GM21360 (cell line): Measurements from ENCODE around the gene SLC30A4.
"Not testable (repeated sequence)": the region's sequence is repeated elsewhere in the genome, so short reads cannot be mapped to it uniquely, and the experiment has no call there.

ENCODE experiments used
- ATAC-seq: cut with Tn5 transposase; IDR thresholded peaks from one replicate; pipeline ENCODE4 v1.9.1; 2021; ENCODE audit warnings: mild to moderate bottlenecking, moderate library complexity; ENCODE audit not compliant: unreplicated experiment

SLC30A4 gene

GRCh38 chr15:45510758-45511280, 11.7 kb downstream of the SLC30A4 start:
- no peak for ATAC-seq

GRCh38 chr15:45507143-45507542, 15.4 kb downstream of the SLC30A4 start:
- ATAC-seq: not testable (repeated sequence)

DNA sequence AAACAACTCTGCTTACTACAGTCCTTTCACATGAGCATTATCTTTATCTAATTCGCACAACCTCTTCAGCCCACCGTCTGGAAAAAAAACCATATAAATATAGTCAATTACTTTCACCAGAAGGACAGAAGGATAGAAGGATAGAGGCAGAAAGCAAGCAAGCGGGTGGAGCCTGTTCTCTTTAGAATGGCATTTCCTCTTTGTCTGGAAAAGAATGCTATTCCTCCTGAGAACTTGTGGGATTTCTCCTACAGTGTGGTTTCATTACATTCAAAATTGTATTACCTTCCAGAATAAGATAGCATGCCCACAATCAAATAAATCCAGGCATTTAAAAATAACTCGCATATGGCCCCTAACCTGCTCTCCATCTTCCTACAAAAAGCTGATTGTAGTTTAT, 23.1 kb downstream of the SLC30A4 start:
- no peak for ATAC-seq

DNA sequence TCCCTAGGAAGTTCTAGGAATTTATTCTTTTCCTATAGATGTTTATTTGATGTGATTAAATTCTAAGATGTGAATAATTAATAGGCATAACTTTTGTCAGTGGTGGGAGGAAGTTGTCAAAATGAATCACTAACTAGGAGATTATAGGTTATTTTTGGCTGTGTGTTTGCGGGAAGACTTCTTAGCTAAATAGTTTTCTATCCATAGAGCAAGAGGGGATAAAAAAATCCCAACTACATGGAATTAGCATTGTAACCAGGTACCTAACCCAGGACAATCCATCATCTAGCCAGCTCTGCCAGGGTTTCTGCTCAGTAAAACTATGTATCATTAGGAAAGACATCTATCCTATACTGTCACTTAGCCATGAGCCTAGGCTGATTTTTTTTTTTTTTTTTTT, 23.9 kb downstream of the SLC30A4 start:
- no peak for ATAC-seq

- no peak for ATAC-seq
These were observed 25.3 kb downstream of the SLC30A4 start for GRCh38 chr15:45497261-45497660.

GRCh38 chr15:45496658-45497057, 25.9 kb downstream of the SLC30A4 start:
- ATAC-seq: no peak

- no peak for ATAC-seq
These were observed 27.0 kb downstream of the SLC30A4 start for GRCh38 chr15:45495588-45495987.

GRCh38 chr15:45489690-45490238, 32.8 kb downstream of the SLC30A4 start:
- no peak for ATAC-seq

- no peak for ATAC-seq
These were observed 36.2 kb downstream of the SLC30A4 start for GRCh38 chr15:45486317-45486716.

DNA sequence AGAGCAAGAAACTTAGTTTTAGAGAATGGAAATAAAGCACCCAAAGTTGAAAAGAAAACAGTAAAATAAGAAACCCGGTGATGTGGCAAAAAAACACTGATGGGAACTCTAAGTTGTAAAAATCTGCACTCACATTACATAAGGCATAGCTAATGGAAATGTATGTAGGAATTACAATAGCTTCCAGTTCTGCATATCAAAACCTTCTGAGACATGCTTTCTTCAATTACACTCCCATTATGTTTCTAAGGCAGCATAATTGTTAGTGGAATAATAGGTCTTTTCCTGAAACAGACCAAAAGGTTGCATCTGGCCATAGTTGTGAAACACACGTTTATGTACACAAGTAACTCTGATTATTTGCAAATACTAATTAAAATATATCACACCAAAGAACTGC, 41.4 kb downstream of the SLC30A4 start:
- ATAC-seq: no peak

DNA sequence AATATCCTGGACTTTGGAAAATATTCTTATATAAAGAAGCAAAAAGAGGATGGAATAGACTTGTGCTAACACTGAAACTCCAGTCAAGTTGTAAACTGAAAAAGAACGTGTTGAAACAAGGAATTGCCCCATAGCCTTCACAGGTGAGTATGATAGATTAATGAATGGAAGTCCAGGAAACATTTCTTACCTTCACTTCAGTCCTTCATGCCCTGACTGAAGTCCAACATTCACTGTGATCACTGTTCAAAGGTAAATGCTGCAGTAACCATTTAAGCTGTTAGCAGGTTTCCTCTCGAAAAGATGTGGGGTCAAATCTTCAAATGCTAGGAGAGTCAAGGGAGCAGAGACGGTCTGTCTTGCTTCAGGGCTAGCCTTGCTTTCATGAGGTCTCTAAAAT, 46.1 kb downstream of the SLC30A4 start:
- no peak for ATAC-seq

DNA sequence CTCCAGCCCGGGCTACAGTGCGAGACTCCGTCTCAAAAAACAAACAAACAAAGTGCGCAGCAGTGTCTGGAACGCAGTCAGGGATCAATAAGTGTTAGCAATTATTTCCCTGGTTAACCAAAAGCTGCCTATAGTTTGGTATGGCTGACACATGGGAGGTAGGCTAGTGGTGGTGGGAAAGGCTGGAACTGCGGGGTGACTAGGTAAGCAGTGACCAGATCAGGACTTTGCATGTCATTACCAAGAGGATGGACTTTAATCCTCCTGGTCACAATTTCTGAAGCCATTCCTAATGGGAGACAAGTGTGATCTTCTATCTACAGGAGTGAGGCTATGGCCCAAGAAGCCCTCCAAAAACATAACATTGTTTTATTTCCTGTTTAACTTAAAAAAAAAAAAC, 47.8 kb downstream of the SLC30A4 start:
- no peak for ATAC-seq

DNA sequence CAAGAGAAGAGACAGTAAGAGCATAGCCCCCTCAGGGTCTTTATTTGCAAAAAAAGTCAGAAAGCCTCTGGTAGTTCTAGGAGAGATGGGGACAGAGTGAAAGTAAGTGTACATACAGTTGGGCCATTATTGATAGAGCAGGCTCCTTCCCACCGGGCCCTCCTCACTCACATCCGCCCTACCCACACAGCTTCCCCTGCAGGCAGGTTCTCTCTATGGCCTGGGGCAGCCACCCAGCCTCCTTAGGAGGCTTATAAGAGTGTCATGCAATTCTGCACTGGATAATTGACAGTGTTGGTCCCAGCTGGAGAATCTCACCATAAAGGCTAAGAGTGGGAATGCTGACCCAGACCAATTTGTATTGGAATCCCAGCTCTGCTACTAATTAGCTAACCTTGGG, 49.5 kb downstream of the SLC30A4 start:
- no peak for ATAC-seq

- ATAC-seq: no peak
These were observed 51.4 kb downstream of the SLC30A4 start for GRCh38 chr15:45471151-45471550.

GRCh38 chr15:45469441-45469840, 53.1 kb downstream of the SLC30A4 start:
- ATAC-seq: no peak

DNA sequence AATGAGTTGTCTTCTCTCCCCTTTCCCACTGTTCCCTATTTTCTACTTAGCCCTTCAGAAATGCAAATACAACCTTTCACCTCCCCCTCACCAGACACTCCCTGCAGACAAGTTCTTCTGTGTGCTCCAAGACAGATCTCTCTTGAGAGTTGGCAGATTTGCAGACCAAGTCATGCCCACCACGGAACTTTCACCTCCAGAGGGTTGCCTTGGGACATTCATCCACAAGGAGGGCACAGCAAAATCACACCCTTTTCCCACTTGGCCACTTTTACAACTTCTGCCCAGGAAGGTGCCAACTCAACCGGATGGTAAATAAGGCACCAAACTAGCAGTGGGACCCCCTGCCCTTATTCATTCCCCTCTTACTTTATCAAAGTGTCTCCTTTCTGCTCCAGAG, 53.5 kb downstream of the SLC30A4 start:
- ATAC-seq: no peak

DNA sequence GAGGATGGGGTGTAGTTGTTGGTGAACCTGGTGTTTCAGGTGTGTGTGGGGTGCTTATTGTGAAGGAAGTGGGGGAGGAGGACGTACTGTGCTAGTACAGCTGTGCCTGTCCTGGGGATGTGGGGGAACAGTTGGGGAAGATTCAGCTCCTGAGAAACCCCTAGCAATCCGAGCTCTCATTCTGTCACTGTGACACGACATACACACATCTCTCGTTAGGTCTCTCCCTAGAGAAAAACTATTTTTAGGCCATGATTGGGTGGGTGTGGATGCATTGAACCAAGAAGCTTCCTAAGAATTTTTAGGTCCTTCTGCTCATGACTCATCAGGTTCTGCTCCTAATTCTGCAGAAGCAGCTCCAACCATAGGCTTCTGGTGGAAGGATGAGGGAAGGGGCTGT, 54.3 kb downstream of the SLC30A4 start:
- no peak for ATAC-seq

DNA sequence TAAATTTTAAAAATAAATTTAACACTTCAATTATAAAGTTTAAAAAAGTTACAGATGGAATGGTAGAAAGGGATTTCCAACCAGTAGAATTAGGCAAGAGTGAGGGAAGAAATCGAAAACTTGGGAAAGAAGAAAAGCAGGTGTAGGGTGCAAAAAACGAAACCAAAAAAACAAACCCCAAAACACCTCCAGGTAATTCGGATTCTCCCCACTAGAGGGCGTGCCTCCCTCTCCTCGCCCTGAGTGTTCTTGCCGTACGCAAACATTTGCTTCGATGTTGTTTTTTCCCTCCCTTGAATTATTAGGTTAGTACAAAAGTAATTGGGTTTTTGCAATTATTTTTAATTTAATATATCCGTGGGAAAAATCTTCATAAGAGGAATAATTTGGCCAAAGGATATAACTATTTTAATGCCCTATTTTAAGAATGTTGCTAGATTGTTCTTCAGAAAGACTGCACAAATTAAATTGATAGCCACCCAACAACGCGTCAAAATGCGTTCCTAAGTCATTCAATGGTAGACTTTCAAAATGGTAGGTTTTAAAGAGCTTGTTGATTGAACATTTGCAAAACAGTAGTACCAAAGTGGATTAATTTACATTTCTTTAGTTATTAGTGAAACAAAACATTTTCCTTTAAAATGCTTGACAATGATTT, 63.7 kb downstream of the SLC30A4 start:
- no peak for ATAC-seq

- ATAC-seq: peak; percentile 50
These were observed 64.7 kb downstream of the SLC30A4 start for GRCh38 chr15:45457641-45458539.

- peak; percentile 15 for ATAC-seq
These were observed 65.3 kb downstream of the SLC30A4 start for GRCh38 chr15:45457220-45457619.

GRCh38 chr15:45456212-45457106, 66.1 kb downstream of the SLC30A4 start:
- no peak for ATAC-seq
